ENCODE measurements around the gene SLC8A1.

SLC8A1 gene

DNA sequence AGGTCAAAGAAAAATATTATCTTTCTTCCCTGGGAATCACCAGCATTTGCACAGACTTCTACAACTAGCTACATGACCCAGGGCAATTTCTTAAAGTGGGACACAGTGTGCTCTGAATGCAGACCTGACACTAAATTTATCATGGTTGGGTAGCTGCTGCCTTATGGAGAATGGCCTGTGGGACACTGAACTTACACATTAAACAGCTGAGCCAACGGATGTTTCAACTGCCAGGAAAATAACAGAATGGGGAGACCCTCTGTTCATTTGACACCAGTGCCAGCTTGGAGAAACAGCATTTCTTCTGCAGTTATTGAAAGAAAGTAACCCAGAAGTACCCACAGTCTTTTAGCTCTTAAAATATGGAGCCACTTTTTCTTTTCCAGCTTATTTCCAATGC, 54.1 kb downstream of the SLC8A1 start:
- Histone ChIP-seq H3K36me3 (ENCODE audit: control insufficient read depth, insufficient read depth, low read length) (no peaks in the 10 kb centered on the region), H3K27me3 (replicated peaks; ENCODE audit: control insufficient read depth, insufficient read depth, low read length) (no peaks in the 10 kb centered on the region; the same call in 1 of the 2 replicates), H3K4me3 (replicated peaks; ENCODE audit: low read depth, low read length) (no peak overlapping the region)
- DNase-seq (ENCODE audit: extremely low read depth, insufficient read length) = no peak
- TF ChIP-seq, protein P1, sequence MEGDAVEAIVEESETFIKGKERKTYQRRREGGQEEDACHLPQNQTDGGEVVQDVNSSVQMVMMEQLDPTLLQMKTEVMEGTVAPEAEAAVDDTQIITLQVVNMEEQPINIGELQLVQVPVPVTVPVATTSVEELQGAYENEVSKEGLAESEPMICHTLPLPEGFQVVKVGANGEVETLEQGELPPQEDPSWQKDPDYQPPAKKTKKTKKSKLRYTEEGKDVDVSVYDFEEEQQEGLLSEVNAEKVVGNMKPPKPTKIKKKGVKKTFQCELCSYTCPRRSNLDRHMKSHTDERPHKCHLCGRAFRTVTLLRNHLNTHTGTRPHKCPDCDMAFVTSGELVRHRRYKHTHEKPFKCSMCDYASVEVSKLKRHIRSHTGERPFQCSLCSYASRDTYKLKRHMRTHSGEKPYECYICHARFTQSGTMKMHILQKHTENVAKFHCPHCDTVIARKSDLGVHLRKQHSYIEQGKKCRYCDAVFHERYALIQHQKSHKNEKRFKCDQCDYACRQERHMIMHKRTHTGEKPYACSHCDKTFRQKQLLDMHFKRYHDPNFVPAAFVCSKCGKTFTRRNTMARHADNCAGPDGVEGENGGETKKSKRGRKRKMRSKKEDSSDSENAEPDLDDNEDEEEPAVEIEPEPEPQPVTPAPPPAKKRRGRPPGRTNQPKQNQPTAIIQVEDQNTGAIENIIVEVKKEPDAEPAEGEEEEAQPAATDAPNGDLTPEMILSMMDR (IDR thresholded peaks at IDR 0.05; ENCODE audit: insufficient read depth, low read length, poor library complexity, severe bottlenecking) = no peak

DNA sequence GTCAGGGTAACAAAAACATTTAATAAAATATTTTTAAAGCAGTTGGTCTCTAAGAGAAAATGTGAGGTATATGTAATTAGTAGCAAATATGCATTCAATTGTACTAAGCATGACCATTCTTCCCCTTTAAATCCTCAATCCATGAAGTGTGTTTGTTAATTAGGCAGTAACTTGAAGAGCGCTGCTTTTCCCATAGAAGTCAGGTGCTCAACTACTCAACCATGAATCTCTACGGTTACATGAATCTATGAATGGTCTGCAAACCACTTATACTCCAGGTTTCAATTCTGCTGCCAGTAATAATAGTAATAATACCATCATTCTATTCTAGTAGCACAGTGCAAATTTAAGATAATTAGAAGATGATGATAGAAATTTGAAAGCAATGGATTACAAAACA, 55.8 kb downstream of the SLC8A1 start:
- TF ChIP-seq, protein P1 (IDR thresholded peaks at IDR 0.05; ENCODE audit: insufficient read depth, low read length, poor library complexity, severe bottlenecking) = no peak
- H3K36me3 ChIP-seq (ENCODE audit: control insufficient read depth, insufficient read depth, low read length) = no peaks in the 10 kb centered on the region
- H3K4me3 ChIP-seq (replicated peaks; ENCODE audit: low read depth, low read length) = no peak overlapping the region
- no peak for DNase-seq (ENCODE audit: extremely low read depth, insufficient read length)
- no peaks in the 10 kb centered on the region; the same call in 1 of the 2 replicates for H3K27me3 ChIP-seq (replicated peaks; ENCODE audit: control insufficient read depth, insufficient read depth, low read length)

DNA sequence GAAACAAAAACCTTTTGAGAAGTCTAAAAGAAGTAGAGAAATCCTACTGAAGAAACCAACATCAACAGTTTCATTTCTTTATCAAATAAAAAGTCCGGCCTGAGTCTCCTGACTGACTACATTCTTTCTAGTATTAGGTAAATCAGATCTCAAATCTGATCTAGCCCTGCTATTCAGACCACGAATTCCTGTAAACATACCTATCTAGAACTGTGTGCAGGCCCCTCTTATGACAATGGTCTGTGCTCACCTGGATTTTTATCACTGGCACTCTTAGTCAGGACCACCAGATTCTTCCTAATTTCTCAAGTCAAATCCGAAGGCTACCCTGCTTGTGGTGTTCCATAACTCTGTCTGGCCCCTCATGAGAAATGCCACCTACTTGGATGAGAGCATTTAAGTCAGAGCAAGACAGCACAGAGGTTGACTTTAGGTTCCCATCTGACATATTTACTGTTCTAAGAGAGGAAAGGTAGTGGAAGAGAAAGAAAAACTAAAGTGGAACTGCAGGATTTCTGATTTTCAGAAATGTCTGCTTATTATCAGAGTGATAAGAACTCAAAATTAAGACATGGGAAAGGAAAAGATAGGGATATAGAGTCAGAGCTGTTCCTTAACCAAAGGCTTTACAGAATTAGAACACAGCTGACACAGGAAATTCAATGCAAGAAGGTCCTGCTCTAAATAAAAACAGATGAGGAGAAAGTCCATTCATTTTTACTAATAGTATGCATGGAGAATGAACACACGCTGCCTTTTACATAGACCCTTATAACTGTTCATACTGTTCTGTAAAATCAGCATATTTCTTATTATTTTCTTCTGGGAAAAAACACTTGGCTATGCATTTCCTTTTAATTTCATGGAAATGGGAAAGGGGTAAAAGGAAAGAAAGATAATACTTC, 56.5 kb downstream of the SLC8A1 start:
- DNase-seq (ENCODE audit: extremely low read depth, insufficient read length) = no peak
- H3K27me3 ChIP-seq (replicated peaks; ENCODE audit: control insufficient read depth, insufficient read depth, low read length) = no peaks in the 10 kb centered on the region
- TF ChIP-seq, protein P1 (IDR thresholded peaks at IDR 0.05; ENCODE audit: insufficient read depth, low read length, poor library complexity, severe bottlenecking) = no peak
- no peak overlapping the region for H3K4me3 ChIP-seq (replicated peaks; ENCODE audit: low read depth, low read length)
- no peaks in the 10 kb centered on the region for H3K36me3 ChIP-seq (ENCODE audit: control insufficient read depth, insufficient read depth, low read length)

DNA sequence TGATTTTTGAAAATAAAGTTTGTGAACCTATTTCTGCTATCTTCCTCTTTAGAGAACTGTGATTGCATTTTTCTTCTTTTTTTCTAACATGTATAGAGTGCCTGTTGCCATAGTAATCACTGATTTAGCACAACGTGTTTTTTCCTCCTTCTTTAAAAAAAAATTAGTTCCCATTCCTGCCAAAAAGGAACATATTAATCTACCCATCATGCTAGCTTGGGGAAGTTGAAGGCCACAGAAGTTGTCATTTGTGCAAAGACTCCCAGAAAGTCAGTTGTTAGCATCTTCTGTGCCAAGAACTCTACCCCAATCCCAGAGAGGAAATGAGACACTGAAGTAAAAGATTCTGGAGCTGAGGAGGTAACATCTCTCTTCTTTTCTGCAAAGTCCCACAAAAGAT, 57.3 kb downstream of the SLC8A1 start:
- H3K4me3 ChIP-seq (replicated peaks; ENCODE audit: low read depth, low read length) = no peak overlapping the region
- H3K27me3 ChIP-seq (replicated peaks; ENCODE audit: control insufficient read depth, insufficient read depth, low read length) = no peaks in the 10 kb centered on the region
- TF ChIP-seq, protein P1 (IDR thresholded peaks at IDR 0.05; ENCODE audit: insufficient read depth, low read length, poor library complexity, severe bottlenecking) = no peak
- no peak for DNase-seq (ENCODE audit: extremely low read depth, insufficient read length)
- H3K36me3 ChIP-seq (ENCODE audit: control insufficient read depth, insufficient read depth, low read length) = no peaks in the 10 kb centered on the region

DNA sequence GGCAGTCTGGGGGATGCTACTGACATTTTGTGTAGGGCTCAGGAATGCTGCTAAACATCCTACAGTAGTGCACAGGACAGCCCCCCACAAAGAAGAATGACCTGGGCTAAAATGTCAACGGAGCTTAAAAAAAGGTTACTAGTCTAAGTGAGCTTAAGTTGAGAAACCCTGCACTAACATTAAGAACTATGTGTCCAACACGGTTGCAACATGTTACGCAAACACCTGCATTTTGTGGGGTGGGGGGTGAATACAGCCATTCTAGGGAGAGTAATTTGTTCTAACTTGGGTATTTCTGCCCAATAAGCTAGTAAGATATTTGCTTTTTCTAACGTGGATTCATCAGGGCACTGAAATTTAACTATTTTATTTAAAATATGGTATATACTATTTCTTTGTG, 57.9 kb downstream of the SLC8A1 start:
- Histone ChIP-seq H3K27me3 (replicated peaks; ENCODE audit: control insufficient read depth, insufficient read depth, low read length) (no peaks in the 10 kb centered on the region), H3K4me3 (replicated peaks; ENCODE audit: low read depth, low read length) (no peak overlapping the region), H3K36me3 (ENCODE audit: control insufficient read depth, insufficient read depth, low read length) (no peaks in the 10 kb centered on the region)
- no peak for DNase-seq (ENCODE audit: extremely low read depth, insufficient read length)
- TF ChIP-seq, protein P1 (IDR thresholded peaks at IDR 0.05; ENCODE audit: insufficient read depth, low read length, poor library complexity, severe bottlenecking) = no peak
